ENCODE results near the gene ULK1.

ULK1 gene

GRCh38 chr12:131892711-131893604 is 1.5 kb upstream of the ULK1 start:
- DNase-seq: no peak

GRCh38 chr12:131893605-131894312 is 663 bp upstream of the ULK1 start:
- no peak for DNase-seq

DNA sequence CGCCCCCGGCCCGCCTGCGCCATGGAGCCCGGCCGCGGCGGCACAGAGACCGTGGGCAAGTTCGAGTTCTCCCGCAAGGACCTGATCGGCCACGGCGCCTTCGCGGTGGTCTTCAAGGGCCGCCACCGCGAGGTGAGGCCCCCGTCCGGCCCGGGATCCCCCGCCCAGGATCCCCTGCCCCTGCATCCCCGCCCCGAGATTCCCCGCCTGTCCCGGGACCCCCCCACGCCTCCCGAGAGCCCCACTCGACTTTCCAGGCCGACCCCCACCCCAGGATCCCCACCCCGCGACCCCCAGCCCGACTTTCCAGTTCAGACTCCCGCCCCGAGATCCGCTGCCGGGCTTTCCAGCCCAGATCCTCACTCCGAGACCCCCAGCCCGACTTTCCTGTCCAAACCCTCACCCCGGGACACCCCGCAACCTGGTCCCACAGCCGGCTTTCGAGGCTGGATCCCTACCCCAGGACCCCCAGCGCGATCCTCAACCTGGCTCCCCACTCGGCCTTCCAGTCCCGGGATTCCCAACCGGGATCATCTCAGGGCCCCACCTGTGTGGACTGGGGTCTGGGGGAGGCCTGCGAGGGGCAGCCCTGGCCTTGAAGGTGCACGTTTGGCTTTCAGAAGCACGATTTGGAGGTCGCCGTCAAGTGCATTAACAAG is 688 bp downstream of the ULK1 start:
- peak in 1 of 2 experiments; percentile 38 for DNase-seq

- no peak for DNase-seq
Measured at GRCh38 chr12:131895640-131896079, 1.2 kb downstream of the ULK1 start.

GRCh38 chr12:131896080-131896810 is 1.8 kb downstream of the ULK1 start:
- peak; percentile 64 to 91 for DNase-seq

DNA sequence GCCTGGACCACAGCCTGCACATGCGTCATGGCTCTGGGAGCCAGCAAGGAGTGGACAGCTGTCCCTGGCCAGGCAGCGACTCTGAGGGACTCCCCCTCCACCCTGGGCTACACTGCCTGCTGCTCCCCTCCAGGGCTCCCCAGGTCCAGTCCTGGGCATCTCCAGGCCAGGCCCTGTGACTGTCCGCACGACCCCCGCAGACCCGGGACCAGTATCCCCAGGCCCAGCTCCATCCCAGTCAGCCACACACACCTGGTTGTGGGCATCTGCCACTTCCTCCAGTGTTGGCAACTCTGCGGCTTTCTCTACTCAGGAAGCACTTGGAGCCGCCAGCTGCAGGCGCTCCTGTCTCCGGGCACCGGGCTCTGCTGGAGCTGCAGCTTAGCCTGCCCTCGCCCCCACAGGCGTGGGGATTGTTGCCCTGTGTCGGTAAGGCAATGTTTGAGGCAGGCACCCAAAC is 2.4 kb downstream of the ULK1 start:
- no peak for DNase-seq

GRCh38 chr12:131897276-131897675 is 2.9 kb downstream of the ULK1 start:
- no peak for DNase-seq

GRCh38 chr12:131897875-131898274 is 3.5 kb downstream of the ULK1 start:
- DNase-seq: no peak

- DNase-seq: no peak
Measured at GRCh38 chr12:131900397-131900796, 6.0 kb downstream of the ULK1 start.

DNA sequence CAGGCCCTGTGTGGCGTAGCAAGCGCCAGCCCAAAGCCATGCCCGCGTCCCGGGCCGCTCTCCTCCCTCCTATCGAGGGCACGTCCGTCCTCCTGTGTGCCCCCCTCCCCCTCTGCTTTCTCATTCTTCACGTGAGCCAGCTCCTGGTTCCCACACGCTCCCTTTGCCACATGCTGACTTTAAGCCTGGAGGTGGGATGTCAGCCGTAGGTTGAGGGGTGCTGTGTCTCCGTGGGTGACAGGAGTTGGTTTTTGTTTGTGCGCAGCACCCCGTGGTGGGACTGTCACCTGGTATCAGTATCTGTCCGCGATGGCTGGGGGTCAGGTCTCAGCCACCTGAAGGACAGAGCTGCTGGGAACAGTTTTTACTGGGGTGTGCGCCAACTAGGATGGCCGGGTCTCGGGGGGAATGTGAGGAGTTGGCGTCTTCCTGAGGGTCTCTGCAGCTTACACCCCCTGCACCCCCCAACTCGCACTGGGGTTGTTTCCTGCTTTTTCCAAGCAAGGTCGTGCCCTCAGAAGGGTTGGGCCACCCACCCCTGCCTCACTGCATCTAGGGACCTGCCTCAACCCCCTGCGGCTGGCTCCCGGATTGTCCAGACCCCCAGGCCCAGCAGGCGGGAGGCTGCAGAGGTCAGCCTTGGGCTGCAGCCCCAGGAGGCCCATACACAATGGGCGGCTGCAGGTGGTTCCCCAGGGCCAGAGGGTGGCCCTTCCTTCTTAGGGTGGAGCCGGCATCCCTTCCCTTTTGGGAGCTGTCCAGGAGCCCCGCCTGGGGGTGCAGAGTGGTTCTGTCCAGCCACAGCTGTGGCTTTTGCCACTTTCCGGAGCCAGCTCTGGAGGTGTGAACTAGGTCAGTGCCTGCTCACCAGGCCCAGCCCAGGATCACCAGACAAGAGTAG is 7.3 kb downstream of the ULK1 start:
- DNase-seq: no peak

DNA sequence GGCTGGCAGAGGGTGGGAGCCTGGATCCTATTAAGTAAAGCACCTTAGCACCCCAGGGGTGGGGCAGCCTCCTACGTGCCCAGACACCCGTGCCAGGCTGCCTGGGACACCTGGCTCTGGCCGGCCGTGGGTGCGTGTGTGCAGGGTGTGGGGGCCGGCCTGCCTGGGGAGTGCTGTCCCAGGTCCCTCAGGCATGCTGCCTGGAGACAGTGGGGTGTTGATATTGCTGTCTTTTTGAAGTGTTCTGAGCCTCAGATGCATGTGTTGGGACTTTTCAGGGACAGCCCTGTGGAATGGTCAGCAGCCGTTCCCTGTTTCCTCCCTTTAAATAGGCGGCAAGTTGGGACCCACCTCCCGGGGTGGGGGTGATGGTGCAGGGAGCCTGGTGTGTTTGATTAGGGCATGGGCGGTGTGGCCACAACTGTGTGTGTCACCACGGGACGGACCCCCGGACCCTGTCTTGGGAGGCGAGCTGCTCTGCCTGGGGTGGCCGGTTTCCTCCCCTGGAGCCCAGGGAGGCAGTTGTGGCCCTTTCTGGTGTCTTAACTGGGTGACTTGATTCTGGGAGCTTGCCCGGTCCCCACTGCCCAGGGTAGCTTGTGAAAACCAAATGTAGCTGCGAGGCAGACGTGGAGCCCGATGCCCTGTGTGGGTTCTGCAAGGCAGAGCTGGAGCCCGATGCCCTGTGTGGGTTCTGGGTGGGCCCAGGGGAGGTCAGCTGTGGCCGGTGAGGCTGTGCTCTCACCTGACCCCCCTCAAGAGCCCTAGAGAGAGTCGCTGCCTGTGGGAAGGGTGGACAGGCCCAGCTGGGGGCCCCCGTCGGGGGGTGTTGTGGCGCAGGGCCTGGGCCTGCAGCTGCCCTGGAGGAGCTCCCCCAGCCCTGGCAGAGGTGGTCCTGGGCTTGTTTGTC is 8.2 kb downstream of the ULK1 start:
- no peak for DNase-seq

DNA sequence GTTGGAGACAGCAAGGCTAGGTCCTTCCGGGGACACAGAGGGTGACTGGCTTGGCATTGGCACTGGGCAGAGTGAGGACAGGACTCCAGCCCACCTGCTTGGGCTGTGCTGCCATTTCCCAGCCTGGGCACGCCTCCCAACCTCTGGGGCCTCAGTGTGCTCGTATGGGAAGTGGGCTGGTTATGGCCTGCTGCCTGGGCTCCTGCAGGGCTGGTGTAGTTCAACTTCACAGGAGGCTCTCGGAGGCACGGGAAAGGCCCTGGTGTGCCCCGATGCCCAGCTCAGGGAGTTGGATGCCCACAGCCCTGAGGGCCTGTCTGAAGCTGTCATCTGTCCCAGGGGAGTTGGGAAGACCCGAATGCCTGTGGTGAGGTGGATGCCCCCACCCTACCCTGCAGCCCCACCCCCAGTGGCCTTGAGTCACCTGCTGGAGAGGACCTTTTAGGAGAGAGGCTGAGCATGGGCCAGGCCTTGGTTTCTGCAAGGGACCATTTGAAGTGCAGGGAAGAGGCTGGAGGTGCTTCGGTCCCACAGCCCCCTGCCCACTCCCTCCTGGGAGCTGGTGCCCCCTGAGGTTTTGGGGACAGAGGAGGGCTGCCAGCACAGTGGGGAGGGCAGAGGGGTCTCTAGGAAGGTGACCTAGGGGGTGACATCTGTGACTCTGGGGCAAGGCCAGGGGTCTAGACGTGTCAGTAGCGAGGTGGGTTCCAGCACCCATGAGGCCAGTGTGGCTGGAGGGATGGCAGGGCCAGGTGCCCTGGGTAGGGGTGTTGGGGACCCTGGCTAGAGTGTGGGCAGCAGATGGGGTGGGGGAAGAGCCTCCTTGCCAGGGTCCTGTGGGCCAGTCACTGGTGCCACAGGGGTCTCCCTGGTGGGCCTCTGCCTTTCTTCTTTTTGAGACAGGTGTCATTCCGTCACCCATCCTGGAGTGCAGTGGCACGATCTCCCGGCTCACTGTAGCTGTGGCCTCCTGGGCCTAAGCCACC is 9.1 kb downstream of the ULK1 start:
- DNase-seq: no peak

GRCh38 chr12:131904346-131904745 is 9.9 kb downstream of the ULK1 start:
- DNase-seq: no peak

DNA sequence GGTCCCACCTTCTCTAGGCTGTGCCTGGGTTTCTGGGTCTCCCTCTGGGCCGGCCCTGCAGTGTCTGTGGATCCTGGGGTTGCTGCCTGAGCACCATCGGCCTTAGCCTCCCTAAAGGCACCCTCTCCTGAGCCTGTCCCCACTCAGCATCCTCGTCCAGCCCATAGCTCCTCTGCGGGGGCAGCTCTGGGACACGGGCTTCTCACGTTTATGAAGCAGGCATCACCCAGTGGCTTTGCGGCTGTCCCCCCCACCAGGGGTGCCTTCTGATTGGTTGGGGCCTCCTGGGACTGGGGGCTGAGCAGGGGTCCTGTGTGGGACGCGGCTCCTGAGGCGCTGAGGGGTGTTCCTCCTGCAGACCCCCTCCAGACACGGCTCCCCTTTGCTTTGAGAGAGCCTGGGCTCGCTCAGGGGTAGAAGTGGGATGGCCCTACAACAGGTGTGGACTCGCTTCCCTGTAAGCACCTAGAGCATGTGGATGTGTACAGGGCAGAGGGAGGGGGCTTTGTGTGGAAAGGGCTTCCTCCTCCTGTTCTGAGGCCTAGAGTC is 10.7 kb downstream of the ULK1 start:
- no peak for DNase-seq

- no peak for DNase-seq
Measured at GRCh38 chr12:131905630-131906091, 11.2 kb downstream of the ULK1 start.

DNA sequence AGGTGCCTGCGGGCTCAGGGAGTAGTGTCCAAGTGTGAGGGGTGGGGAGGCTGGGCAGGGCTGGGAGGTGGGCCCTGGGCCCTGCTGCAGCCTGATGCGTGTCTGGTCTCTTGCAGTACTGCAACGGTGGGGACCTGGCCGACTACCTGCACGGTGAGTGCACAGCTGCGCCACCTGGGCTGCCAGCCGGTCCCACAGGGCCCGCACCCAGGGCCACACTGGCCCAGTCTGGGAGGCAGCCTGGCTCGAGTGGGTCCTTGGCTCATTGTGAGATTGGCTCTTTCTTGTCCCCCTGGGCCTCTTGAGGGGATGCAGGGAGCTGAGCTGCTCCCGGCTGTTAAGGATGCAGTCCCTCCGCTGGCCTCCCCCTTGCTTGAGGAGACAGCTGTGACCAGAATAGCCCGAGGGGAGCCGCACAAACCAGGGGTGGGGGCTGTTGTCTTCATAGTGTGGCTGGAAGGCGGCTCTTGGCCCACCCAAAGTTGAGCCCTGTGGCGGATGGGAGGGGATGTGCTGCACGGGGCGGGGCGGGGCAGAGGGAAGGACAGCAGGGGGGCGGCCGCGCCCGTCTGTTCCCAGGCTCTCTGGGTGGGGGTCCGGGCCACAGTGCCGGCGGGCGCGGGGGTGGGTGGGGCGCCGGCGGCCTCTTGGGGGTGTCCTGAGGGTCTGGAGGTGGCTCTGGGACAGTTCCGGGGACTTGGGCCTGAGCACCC is 13.1 kb downstream of the ULK1 start:
- no peak for DNase-seq

GRCh38 chr12:131908092-131909080 is 14.0 kb downstream of the ULK1 start:
- DNase-seq: no peak

Measured in NCI-H526 (cell line).